DND-41 (cell line): ENCODE results near the gene ANKAR.

Experiments used
- CTCF ChIP-seq: IDR thresholded peaks from 2 replicates; pipeline ENCODE4 v1.5.1; 2012; ENCODE audit warnings: borderline replicate concordance, low read length, moderate library complexity, mild to moderate bottlenecking; ENCODE audit not compliant: poor library complexity, severe bottlenecking; ENCODE audit errors: extremely low read depth
- EZH2 ChIP-seq: IDR thresholded peaks from 3 replicates; pipeline ENCODE4 v1.6.1; 2012; ENCODE audit warnings: borderline replicate concordance, low read depth, mild to moderate bottlenecking, moderate library complexity, low read length, inconsistent platforms; ENCODE audit not compliant: severe bottlenecking

GRCh38 chr2:189638301-189639006 lies 36.0 kb upstream of the ANKAR start:
- TF ChIP-seq CTCF = no peak
- TF ChIP-seq EZH2 = no peak
